Nephron (organoid): ENCODE measurements around the gene STYXL1.
"Not testable (repeated sequence)": the region's sequence is repeated elsewhere in the genome, so short reads cannot be mapped to it uniquely, and the experiment has no call there.

Source experiments
- H3K27ac Mint-ChIP-seq, 3 experiments: 2 replicates each; pipeline ENCODE4 v1.8.0; 2020; ENCODE audit warnings: mixed read lengths in 3 of 3, mild to moderate bottlenecking in 2 of 3, moderate library complexity in 1 of 3
- H3K27me3 Mint-ChIP-seq: 2 replicates; pipeline ENCODE4 v1.8.0; 2021; ENCODE audit warnings: low read depth, mild to moderate bottlenecking, moderate library complexity, mixed read lengths
- H3K36me3 Mint-ChIP-seq: 2 replicates; pipeline ENCODE4 v1.8.0; 2020; ENCODE audit warnings: low read depth, mixed read lengths
- H3K4me1 Mint-ChIP-seq: 2 replicates; pipeline ENCODE4 v1.8.0; 2020; ENCODE audit warnings: mixed read lengths
- H3K4me3 Mint-ChIP-seq, 3 experiments: 2 replicates each; pipeline ENCODE4 v1.8.0; 2020; ENCODE audit warnings: mild to moderate bottlenecking in 3 of 3, mixed read lengths in 3 of 3, moderate library complexity in 2 of 3
- H3K9me3 Mint-ChIP-seq: 2 replicates; pipeline ENCODE4 v1.8.0; 2020; ENCODE audit warnings: mixed read lengths
- CTCF ChIP-seq, 3 experiments: fragments of 200-600 bp; sonication (generic); IDR thresholded peaks; one replicate each; pipeline ENCODE4 v1.5.0; 2021; ENCODE audit warnings: antibody characterized with exemption in 3 of 3; ENCODE audit not compliant: unreplicated experiment in 3 of 3

Gene STYXL1

GRCh38 chr7:76063114-76063513, 15.3 kb upstream of the STYXL1 start:
- Mint-ChIP-seq H3K4me1 (no peaks in the 10 kb centered on the region), H3K27me3 (no peaks in the 10 kb centered on the region), H3K4me3 (no peak overlapping the region), H3K9me3 (no peaks in the 10 kb centered on the region), H3K36me3 (peaks cover 57% of the 10 kb centered on the region), H3K27ac (no peak overlapping the region)
- TF ChIP-seq CTCF (IDR thresholded peaks at IDR 0.05; ENCODE audit: unreplicated experiment in 3 of 3) = no peak

GRCh38 chr7:76062254-76062653, 14.5 kb upstream of the STYXL1 start:
- no peak for TF ChIP-seq CTCF (IDR thresholded peaks at IDR 0.05; ENCODE audit: unreplicated experiment in 3 of 3)
- Mint-ChIP-seq H3K4me1 (peaks cover 5% of the 10 kb centered on the region), H3K4me3 (no peak overlapping the region), H3K36me3 (peaks cover 65% of the 10 kb centered on the region), H3K9me3 (no peaks in the 10 kb centered on the region), H3K27ac (no peak overlapping the region), H3K27me3 (no peaks in the 10 kb centered on the region)

GRCh38 chr7:76060842-76061241, 13.0 kb upstream of the STYXL1 start:
- H3K36me3 Mint-ChIP-seq = peaks cover 55% of the 10 kb centered on the region
- no peaks in the 10 kb centered on the region for H3K27me3 Mint-ChIP-seq
- peaks cover 5% of the 10 kb centered on the region for H3K4me1 Mint-ChIP-seq
- H3K4me3 Mint-ChIP-seq = no peak overlapping the region
- H3K27ac Mint-ChIP-seq = no peak overlapping the region
- no peak for TF ChIP-seq CTCF (IDR thresholded peaks at IDR 0.05; ENCODE audit: unreplicated experiment in 3 of 3)
- H3K9me3 Mint-ChIP-seq = no peaks in the 10 kb centered on the region

GRCh38 chr7:76058745-76059144, 10.9 kb upstream of the STYXL1 start:
- H3K27ac Mint-ChIP-seq, H3K4me1 Mint-ChIP-seq, H3K27me3 Mint-ChIP-seq, H3K4me3 Mint-ChIP-seq, H3K9me3 Mint-ChIP-seq: not testable (repeated sequence)
- H3K36me3 Mint-ChIP-seq = peaks cover 42% of the 10 kb centered on the region

- no peak overlapping the region for H3K4me3 Mint-ChIP-seq
- no peaks in the 10 kb centered on the region for H3K27me3 Mint-ChIP-seq
- H3K9me3 Mint-ChIP-seq = no peaks in the 10 kb centered on the region
- H3K36me3 Mint-ChIP-seq = peaks cover 35% of the 10 kb centered on the region
- H3K27ac Mint-ChIP-seq = no peak overlapping the region
- TF ChIP-seq CTCF (IDR thresholded peaks at IDR 0.05; ENCODE audit: unreplicated experiment in 3 of 3) = no peak
- H3K4me1 Mint-ChIP-seq = peaks cover 5% of the 10 kb centered on the region
Measured at GRCh38 chr7:76057813-76058145, 10.0 kb upstream of the STYXL1 start.

GRCh38 chr7:76057103-76057812, 9.5 kb upstream of the STYXL1 start:
- Mint-ChIP-seq H3K4me1 (peaks cover 5% of the 10 kb centered on the region), H3K9me3 (no peaks in the 10 kb centered on the region), H3K27me3 (no peaks in the 10 kb centered on the region), H3K4me3 (no peak overlapping the region), H3K27ac (no peak overlapping the region), H3K36me3 (peaks cover 30% of the 10 kb centered on the region)
- no peak for TF ChIP-seq CTCF (IDR thresholded peaks at IDR 0.05; ENCODE audit: unreplicated experiment in 3 of 3)
